Muscle of leg (tissue), 11 donors: ENCODE data around the gene RDH16. TPM values are rescaled to one million over a fixed set of nuclear protein-coding genes. Genes with fewer than 3 reads are reported as not detected.

Source experiments
- DNase-seq: peaks from one replicate; pipeline ENCODE4 v3.0.0; 2013
- H3K27ac ChIP-seq: one replicate; pipeline ENCODE4 v1.5.1; 2013; ENCODE audit warnings: mild to moderate bottlenecking, low read length, control low read depth
- H3K27me3 ChIP-seq: one replicate; pipeline ENCODE4 v1.6.1; 2013; ENCODE audit warnings: low read length; ENCODE audit not compliant: control insufficient read depth, insufficient read depth
- H3K36me3 ChIP-seq: one replicate; pipeline ENCODE4 v1.6.1; 2013; ENCODE audit warnings: low read length; ENCODE audit not compliant: control insufficient read depth, insufficient read depth
- H3K4me1 ChIP-seq: one replicate; pipeline ENCODE4 v1.6.1; 2013; ENCODE audit warnings: low read length; ENCODE audit not compliant: control insufficient read depth, insufficient read depth
- H3K4me3 ChIP-seq: one replicate; pipeline ENCODE4 v1.5.1; 2013; ENCODE audit warnings: low read length, control low read depth
- H3K9me3 ChIP-seq: replicated peaks from 2 replicates; pipeline ENCODE4 v1.6.1; 2013; ENCODE audit warnings: low read depth, low read length; ENCODE audit not compliant: control insufficient read depth
- WGBS: methylation state at CpG from one replicate; pipeline ENCODE4 v1.1.5; 2013; ENCODE audit warnings: missing lambda C conversion rate; ENCODE audit not compliant: insufficient coverage; 5-methylcytosine and 5-hydroxymethylcytosine counted together
- polyA plus RNA-seq, 8 donors: library from polyadenylated mRNA; unstranded; fragments of 120-200 nt; gene quantifications; one replicate each; pipeline versions ENCODE4 v1.2.1 to v1.2.3, GENCODE V29; 2013; ENCODE audit warnings: inconsistent platforms in 1 of 8, low replicate concordance in 1 of 8; ENCODE audit not compliant: insufficient read length in 8 of 8, insufficient read depth in 1 of 8
- total RNA-seq: library from RNA; stranded (reverse); fragments of 120-200 nt; gene quantifications from one replicate; pipeline ENCODE4 v1.2.4, GENCODE V29; 2013

RDH16 gene
- total and polyA plus RNA-seq, 9 donors: 0.12 to 0.50 (median 0.27) TPM

DNA sequence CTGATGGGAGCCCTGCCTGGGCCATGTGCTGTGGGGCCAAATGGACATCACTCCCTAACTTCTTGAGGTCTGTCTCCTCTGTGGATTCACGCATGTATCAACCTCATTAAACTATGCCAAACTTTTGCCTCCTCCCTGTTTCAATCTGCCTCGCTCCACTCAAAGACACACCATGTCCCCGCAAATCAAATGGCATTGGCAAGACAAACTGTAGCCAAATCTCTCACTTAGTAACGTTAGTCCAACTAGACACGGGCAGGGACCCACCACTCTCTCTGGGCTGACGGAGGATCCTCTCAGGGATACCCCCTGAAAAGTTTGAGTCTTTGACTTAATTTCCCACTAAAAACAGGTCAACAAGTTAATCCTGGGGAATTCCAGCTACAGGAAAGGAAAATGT lies 40.9 kb upstream of the RDH16 start:
- WGBS: 84% methylated on average over 6 of the region's 6 CpGs

DNA sequence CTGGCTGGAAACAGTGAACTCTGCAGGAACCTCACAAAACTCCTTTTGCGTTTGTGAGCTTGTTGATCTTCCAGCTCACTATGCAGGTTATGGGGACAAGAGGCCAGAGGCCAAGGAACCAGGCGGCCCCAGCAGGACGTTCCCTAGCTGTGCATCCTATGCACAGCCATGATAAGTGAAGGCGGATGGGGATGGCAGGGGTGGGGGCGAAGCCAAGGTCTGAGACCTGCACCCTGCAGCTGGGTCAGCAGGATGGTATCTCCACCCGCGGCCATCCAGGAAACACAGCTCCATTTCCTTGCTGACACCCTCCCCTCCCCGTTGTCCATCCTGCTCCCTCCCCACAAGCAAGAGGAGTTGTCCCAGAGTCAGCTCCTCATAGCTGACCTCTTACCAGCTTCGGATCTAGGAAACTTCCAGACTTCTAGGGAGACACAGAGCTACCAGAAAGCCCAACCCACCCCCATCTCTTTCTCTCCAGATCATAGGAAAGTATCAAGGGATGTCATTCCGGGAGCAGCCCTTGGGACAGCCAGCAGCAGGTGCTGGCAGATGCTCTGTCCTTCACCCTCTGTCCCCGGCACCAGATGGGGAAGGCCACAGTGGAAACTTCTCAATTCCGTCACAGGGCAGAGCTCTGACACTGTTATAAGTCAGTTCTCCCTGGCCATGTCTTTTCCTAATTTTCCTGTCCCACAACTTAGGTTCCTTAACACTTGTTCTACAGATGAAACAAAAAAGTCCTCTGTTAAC lies 39.6 kb upstream of the RDH16 start:
- Histone ChIP-seq H3K4me3 (no peak overlapping the region), H3K27ac (no peak overlapping the region), H3K9me3 (no peaks in the 10 kb centered on the region), H3K27me3 (no peaks in the 10 kb centered on the region), H3K4me1 (peaks cover 11% of the 10 kb centered on the region), H3K36me3 (peaks cover 48% of the 10 kb centered on the region)
- WGBS: 76% methylated on average over 11 of the region's 12 CpGs
- no peak for DNase-seq

More for the DNA sequence above, 40.9 kb upstream of the RDH16 start:
- no peak overlapping the region for H3K4me3 ChIP-seq
- H3K27me3 ChIP-seq: no peaks in the 10 kb centered on the region
- H3K4me1 ChIP-seq: peaks cover 11% of the 10 kb centered on the region
- no peaks in the 10 kb centered on the region for H3K9me3 ChIP-seq
- H3K27ac ChIP-seq: no peak overlapping the region
- no peak for DNase-seq
- peaks cover 59% of the 10 kb centered on the region for H3K36me3 ChIP-seq

- H3K27me3 ChIP-seq: no peaks in the 10 kb centered on the region
- no peak overlapping the region for H3K4me3 ChIP-seq
- peaks cover 40% of the 10 kb centered on the region for H3K36me3 ChIP-seq
- H3K9me3 ChIP-seq: no peaks in the 10 kb centered on the region
- peaks cover 11% of the 10 kb centered on the region for H3K4me1 ChIP-seq
- no peak for DNase-seq
- 93% methylated on average over 11 of the region's 11 CpGs for WGBS
- no peak overlapping the region for H3K27ac ChIP-seq
Observed at GRCh38 chr12:56995930-56996496, 38.6 kb upstream of the RDH16 start.

DNA sequence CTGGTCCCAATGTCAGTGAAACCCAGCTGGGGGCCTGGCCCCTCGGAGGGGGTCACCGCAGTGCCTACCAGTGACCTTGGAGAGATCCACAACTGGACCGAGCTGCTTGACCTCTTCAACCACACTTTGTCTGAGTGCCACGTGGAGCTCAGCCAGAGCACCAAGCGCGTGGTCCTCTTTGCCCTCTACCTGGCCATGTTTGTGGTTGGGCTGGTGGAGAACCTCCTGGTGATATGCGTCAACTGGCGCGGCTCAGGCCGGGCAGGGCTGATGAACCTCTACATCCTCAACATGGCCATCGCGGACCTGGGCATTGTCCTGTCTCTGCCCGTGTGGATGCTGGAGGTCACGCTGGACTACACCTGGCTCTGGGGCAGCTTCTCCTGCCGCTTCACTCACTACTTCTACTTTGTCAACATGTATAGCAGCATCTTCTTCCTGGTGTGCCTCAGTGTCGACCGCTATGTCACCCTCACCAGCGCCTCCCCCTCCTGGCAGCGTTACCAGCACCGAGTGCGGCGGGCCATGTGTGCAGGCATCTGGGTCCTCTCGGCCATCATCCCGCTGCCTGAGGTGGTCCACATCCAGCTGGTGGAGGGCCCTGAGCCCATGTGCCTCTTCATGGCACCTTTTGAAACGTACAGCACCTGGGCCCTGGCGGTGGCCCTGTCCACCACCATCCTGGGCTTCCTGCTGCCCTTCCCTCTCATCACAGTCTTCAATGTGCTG lies 38.0 kb upstream of the RDH16 start:
- Histone ChIP-seq H3K4me1 (peaks cover 11% of the 10 kb centered on the region), H3K27ac (no peak overlapping the region), H3K27me3 (no peaks in the 10 kb centered on the region), H3K36me3 (peaks cover 33% of the 10 kb centered on the region), H3K4me3 (no peak overlapping the region), H3K9me3 (no peaks in the 10 kb centered on the region)
- no peak for DNase-seq
- WGBS: 92% methylated on average over 24 of the region's 26 CpGs

- 65% methylated on average over 3 of the region's 10 CpGs for WGBS
- Histone ChIP-seq H3K36me3 (peaks cover 25% of the 10 kb centered on the region), H3K27ac (no peak overlapping the region), H3K27me3 (no peaks in the 10 kb centered on the region), H3K4me1 (peaks cover 11% of the 10 kb centered on the region), H3K9me3 (no peaks in the 10 kb centered on the region), H3K4me3 (no peak overlapping the region)
- no peak for DNase-seq
Observed at GRCh38 chr12:56994231-56994746, 36.9 kb upstream of the RDH16 start.

- Histone ChIP-seq H3K36me3 (peaks cover 19% of the 10 kb centered on the region), H3K4me3 (no peak overlapping the region), H3K4me1 (peaks cover 11% of the 10 kb centered on the region), H3K27me3 (no peaks in the 10 kb centered on the region), H3K9me3 (no peaks in the 10 kb centered on the region), H3K27ac (no peak overlapping the region)
- DNase-seq: no peak
- WGBS: 68% methylated on average over 3 of the region's 10 CpGs
Observed at GRCh38 chr12:56993346-56993745, 35.9 kb upstream of the RDH16 start.

DNA sequence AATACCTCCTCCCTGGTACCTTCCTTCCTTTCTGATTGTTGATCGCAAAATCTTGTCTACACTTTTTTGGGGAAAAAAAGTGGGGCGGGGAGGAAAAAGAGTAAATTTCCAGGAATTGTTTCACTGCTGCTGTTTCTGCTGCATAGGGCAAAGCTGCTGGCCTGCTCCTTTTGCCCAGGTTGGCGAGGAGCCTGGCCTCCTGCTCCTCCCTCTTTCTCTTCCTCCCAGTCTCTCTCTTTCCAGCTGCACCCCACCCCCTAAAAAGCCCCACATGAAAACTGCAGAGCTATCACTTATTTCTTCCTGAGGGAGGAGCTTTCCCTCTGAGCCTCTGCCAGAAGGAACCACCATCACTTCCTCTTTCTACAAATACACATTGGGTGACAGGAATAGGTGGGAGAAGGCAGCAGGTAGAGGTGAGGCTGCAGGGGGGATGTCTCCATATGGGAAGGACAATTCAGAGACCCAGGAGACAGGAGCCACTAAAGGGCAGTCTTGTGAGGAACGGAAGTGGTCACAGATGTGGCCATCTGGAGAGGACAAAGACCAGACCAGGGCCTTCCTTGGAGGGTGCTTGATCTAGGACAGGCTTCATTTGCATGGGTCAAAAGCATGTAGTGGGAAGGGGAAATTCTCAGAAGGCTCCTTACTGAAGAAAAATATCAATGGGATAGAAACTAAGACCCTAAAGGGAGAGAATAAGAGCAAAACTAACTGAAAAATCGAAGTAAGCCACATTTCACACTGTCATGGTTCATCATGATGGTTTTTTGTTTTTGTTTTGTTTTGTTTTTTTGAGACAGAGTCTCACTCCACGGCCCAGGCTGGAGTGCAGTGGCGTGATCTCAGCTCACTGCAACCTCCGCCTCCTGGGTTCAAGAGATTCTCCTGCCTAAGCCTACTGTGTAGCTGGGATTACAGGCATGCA lies 34.2 kb upstream of the RDH16 start:
- DNase-seq: peak; percentile 77
- Histone ChIP-seq H3K4me3 (no peak overlapping the region), H3K36me3 (peaks cover 14% of the 10 kb centered on the region), H3K4me1 (peaks cover 12% of the 10 kb centered on the region), H3K9me3 (no peaks in the 10 kb centered on the region), H3K27me3 (no peaks in the 10 kb centered on the region), H3K27ac (peak overlapping the region; percentile 8)
- WGBS: 54% methylated on average over 6 of the region's 8 CpGs

DNA sequence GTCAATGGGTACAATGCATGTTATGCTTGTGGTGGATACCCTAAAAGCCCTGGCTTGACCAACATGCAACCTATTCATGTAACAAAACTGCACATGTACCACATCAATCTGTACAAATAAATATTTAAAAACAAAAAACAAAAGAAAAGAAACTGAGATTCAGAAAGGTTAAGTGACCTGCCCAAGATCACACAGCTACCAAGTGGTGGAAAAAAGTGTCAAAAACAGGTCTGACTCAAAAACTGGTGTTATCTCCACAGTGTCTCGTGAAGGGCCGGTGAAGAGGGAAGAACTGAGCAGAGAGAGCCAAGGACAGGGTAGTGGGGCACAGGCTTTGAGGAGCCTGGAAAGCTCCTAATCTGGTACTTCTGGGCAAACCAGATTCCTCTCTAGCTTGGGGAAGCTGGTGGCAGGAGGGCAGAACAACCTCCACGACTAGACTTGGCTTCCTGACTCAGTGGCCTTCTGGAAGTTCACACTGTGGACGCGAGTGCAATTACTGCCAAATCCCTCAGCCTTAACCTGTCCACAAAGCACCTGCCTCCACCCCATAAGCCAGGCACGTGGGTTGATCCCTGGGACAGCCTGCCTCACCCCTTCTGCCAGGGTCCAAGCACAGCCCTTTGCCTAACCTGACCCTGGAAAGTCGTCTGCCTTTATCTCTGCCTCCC lies 33.4 kb upstream of the RDH16 start:
- no peak for DNase-seq
- Histone ChIP-seq H3K27ac (no peak overlapping the region), H3K36me3 (peaks cover 8% of the 10 kb centered on the region), H3K27me3 (no peaks in the 10 kb centered on the region), H3K9me3 (no peaks in the 10 kb centered on the region), H3K4me1 (peaks cover 12% of the 10 kb centered on the region), H3K4me3 (no peak overlapping the region)
- WGBS: 66% methylated on average over 6 of the region's 7 CpGs

DNA sequence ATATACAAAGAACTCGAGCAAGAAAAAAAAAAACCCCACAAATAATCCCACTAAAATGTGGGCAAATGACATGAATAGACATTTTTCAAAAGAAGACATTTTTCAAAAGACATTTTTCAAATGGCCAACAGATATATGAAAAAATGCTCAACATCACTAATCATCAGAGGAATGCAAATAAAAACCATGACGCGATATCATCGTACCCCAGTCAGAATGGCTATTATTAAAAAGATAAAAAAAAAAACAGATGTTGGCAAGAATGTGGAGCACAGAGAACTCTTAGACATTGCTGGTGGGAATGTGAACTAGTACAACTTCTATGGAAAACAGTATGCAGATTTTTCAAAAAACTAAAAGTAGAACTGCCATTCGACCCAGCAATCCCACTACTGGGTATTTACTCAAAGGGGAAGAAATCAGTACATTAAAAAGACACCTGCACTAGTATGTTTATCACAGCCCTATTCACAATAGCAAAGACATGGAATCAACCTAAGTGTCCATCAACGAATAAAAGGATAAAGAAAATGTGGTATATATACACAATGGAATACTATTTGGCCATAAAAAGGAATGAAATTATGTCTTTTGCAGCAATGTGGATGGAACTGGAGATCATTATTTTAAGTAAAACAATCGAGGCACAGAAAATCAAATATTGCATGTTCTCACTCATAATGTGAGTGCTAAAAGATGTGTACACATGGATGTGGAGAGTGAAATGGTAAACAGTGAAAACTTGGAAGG lies 32.6 kb upstream of the RDH16 start:
- Histone ChIP-seq H3K27ac (no peak overlapping the region), H3K4me1 (peaks cover 12% of the 10 kb centered on the region), H3K9me3 (no peaks in the 10 kb centered on the region), H3K4me3 (no peak overlapping the region), H3K27me3 (no peaks in the 10 kb centered on the region), H3K36me3 (peaks cover 3% of the 10 kb centered on the region)
- WGBS: no CpG with 5 or more reads among the region's 7 CpGs
- DNase-seq: no peak
